ENCODE measurements around the gene RXFP3.

The RXFP3 gene

DNA sequence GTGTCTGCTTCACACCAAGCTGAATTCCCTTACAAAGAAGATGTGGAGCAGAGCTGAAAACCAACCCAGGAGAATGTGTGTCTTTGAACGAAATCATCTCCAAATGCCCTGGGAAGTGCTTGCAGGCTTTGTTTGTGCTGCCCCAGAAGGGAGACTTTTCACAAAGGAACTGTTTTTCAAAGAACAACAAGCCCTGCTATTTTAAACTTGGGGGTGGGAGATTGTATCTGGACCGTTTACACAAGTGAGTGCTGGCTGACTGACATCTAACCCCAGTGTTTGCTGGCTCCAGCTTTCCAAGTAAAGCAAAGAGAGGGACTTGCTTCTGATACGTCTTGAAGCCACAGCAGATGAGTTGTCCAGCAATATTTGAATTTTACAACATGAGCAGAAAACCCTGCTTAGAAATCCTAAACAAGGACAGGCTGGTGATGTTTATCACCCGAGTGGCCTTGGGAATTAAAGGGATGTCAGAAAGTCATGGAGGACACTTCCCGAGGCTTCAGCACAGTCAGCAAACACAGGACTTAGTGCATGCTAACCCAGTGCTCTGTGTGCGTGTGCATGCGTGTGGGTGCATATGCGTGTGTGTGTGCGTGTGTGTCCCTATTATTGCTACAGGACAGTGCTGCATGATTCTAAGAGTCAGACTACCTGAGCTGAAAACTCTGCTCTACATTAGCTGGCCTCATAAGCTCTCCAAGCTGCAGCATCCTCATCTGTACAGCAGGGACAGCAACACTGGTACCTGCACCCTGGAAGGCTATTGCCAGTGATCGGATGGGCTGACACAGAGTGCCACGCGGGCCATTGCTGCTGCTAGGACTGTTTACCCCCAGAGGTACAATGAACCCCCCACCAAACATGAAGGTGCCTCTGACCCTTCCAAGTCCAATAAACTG is 45.8 kb upstream of the RXFP3 start:
- no peak overlapping the region for H2AFZ ChIP-seq (ENCODE audit: low read depth, low read length)
- H3K36me3 ChIP-seq (ENCODE audit: insufficient read depth, low read length), result no peaks in the 10 kb centered on the region
- no peak for TF ChIP-seq EZH2 (IDR thresholded peaks at IDR 0.05; ENCODE audit: borderline replicate concordance, low read depth, low read length, severe bottlenecking)
- TF ChIP-seq, protein P1, sequence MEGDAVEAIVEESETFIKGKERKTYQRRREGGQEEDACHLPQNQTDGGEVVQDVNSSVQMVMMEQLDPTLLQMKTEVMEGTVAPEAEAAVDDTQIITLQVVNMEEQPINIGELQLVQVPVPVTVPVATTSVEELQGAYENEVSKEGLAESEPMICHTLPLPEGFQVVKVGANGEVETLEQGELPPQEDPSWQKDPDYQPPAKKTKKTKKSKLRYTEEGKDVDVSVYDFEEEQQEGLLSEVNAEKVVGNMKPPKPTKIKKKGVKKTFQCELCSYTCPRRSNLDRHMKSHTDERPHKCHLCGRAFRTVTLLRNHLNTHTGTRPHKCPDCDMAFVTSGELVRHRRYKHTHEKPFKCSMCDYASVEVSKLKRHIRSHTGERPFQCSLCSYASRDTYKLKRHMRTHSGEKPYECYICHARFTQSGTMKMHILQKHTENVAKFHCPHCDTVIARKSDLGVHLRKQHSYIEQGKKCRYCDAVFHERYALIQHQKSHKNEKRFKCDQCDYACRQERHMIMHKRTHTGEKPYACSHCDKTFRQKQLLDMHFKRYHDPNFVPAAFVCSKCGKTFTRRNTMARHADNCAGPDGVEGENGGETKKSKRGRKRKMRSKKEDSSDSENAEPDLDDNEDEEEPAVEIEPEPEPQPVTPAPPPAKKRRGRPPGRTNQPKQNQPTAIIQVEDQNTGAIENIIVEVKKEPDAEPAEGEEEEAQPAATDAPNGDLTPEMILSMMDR (IDR thresholded peaks at IDR 0.05; ENCODE audit: borderline replicate concordance, extremely low read depth, low read length, poor library complexity, severe bottlenecking), result no peak
- H3K4me2 ChIP-seq (ENCODE audit: insufficient read depth, low read length), result no peak overlapping the region
- H3K27ac ChIP-seq (ENCODE audit: low read length), result no peak overlapping the region
- no peaks in the 10 kb centered on the region for H3K4me1 ChIP-seq (ENCODE audit: insufficient read depth, low read length)
- no peak overlapping the region for H3K4me3 ChIP-seq (ENCODE audit: low read depth in 1 of 2, low read length in 2 of 2)
- no peaks in the 10 kb centered on the region for H3K27me3 ChIP-seq (ENCODE audit: insufficient read depth, low read length, poor library complexity)
- H4K20me1 ChIP-seq (ENCODE audit: insufficient read depth, low read length), result no peaks in the 10 kb centered on the region
- DNase-seq (no peak), ATAC-seq (ENCODE audit: insufficient read depth, low read depth) (no peak)
- no peaks in the 10 kb centered on the region for H3K79me2 ChIP-seq (ENCODE audit: insufficient read depth, low read length)
- no peaks in the 10 kb centered on the region for H3K9me3 ChIP-seq (ENCODE audit: insufficient read depth, low read length, severe bottlenecking)
- H3K9ac ChIP-seq (ENCODE audit: low read depth, low read length), result no peak overlapping the region

DNA sequence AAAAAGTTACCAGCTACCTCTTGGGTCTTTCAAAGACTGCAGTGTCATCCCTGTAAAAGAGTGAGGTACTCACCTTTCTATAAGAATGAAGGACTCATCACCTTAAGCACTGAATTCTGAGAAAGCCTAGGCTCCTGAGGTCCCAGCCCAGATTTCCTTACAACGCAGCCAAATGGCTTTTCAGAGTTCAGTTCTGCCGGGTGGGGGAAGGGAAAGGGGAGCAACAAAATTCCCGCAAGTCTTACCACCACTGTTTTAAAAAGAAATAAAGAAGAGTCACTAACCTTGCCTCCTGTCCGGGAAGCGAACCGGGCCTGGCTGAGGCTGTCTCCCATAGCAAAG is 44.8 kb upstream of the RXFP3 start:
- Histone ChIP-seq H3K4me1 (ENCODE audit: insufficient read depth, low read length) (no peaks in the 10 kb centered on the region), H3K9ac (ENCODE audit: low read depth, low read length) (no peak overlapping the region), H3K27me3 (ENCODE audit: insufficient read depth, low read length, poor library complexity) (no peaks in the 10 kb centered on the region), H3K4me3 (ENCODE audit: low read depth in 1 of 2, low read length in 2 of 2) (no peak overlapping the region), H2AFZ (ENCODE audit: low read depth, low read length) (no peak overlapping the region), H3K9me3 (ENCODE audit: insufficient read depth, low read length, severe bottlenecking) (no peaks in the 10 kb centered on the region), H4K20me1 (ENCODE audit: insufficient read depth, low read length) (no peaks in the 10 kb centered on the region), H3K79me2 (ENCODE audit: insufficient read depth, low read length) (no peaks in the 10 kb centered on the region), H3K36me3 (ENCODE audit: insufficient read depth, low read length) (no peaks in the 10 kb centered on the region), H3K4me2 (ENCODE audit: insufficient read depth, low read length) (no peak overlapping the region), H3K27ac (ENCODE audit: low read length) (no peak overlapping the region)
- TF ChIP-seq EZH2 (IDR thresholded peaks at IDR 0.05; ENCODE audit: borderline replicate concordance, low read depth, low read length, severe bottlenecking), result no peak
- TF ChIP-seq, protein P1 (IDR thresholded peaks at IDR 0.05; ENCODE audit: borderline replicate concordance, extremely low read depth, low read length, poor library complexity, severe bottlenecking), result no peak
- DNase-seq (no peak), ATAC-seq (ENCODE audit: insufficient read depth, low read depth) (no peak)

- Histone ChIP-seq H3K36me3 (ENCODE audit: insufficient read depth, low read length) (no peaks in the 10 kb centered on the region), H3K9me3 (ENCODE audit: insufficient read depth, low read length, severe bottlenecking) (no peaks in the 10 kb centered on the region), H3K27ac (ENCODE audit: low read length) (no peak within 1 kb of the TSS), H3K9ac (ENCODE audit: low read depth, low read length) (no peak within 1 kb of the TSS), H4K20me1 (ENCODE audit: insufficient read depth, low read length) (no peaks in the 10 kb centered on the region), H3K79me2 (ENCODE audit: insufficient read depth, low read length) (no peaks in the 10 kb centered on the region), H3K4me2 (ENCODE audit: insufficient read depth, low read length) (no peak within 1 kb of the TSS), H3K27me3 (ENCODE audit: insufficient read depth, low read length, poor library complexity) (no peaks in the 10 kb centered on the region), H3K4me3 (ENCODE audit: low read depth in 1 of 2, low read length in 2 of 2) (no peak within 1 kb of the TSS), H2AFZ (ENCODE audit: low read depth, low read length) (no peak within 1 kb of the TSS), H3K4me1 (ENCODE audit: insufficient read depth, low read length) (no peaks in the 10 kb centered on the region)
- TF ChIP-seq EZH2 (IDR thresholded peaks at IDR 0.05; ENCODE audit: borderline replicate concordance, low read depth, low read length, severe bottlenecking), result no peak
- TF ChIP-seq, protein P1 (IDR thresholded peaks at IDR 0.05; ENCODE audit: borderline replicate concordance, extremely low read depth, low read length, poor library complexity, severe bottlenecking), result no peak
- ATAC-seq (ENCODE audit: insufficient read depth, low read depth) (no peak), DNase-seq (no peak)
These were observed 44.2 kb upstream of the RXFP3 start, which contains the start of gene ADAMTS12 for GRCh38 chr5:33891788-33892619. Gene ADAMTS12 (minus strand): TSS chr5:33891990. CDS start chr5:33891856, 134 bp downstream.
